ENCODE measurements around the gene GYG2.

DNA sequence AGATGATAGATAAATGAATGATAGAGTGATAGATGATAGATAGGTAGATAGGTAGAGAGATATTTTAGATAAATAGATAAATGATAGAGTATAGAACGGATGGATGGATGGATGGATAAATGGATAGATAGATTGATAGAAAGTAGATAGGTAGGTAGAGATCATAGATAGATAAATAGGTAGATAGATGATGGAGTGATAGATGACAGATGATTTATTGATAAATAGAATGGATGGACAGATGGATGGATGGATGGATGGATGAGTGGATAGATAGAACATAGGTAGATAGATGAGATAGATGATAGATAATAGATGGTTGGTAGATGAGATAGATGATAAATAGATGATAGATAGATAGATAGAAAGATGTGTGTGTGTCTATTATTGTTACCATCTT is 50.9 kb downstream of the GYG2 start:
- no peak for TF ChIP-seq POLR2A (IDR thresholded peaks at IDR 0.05)
- TF ChIP-seq, protein P1, sequence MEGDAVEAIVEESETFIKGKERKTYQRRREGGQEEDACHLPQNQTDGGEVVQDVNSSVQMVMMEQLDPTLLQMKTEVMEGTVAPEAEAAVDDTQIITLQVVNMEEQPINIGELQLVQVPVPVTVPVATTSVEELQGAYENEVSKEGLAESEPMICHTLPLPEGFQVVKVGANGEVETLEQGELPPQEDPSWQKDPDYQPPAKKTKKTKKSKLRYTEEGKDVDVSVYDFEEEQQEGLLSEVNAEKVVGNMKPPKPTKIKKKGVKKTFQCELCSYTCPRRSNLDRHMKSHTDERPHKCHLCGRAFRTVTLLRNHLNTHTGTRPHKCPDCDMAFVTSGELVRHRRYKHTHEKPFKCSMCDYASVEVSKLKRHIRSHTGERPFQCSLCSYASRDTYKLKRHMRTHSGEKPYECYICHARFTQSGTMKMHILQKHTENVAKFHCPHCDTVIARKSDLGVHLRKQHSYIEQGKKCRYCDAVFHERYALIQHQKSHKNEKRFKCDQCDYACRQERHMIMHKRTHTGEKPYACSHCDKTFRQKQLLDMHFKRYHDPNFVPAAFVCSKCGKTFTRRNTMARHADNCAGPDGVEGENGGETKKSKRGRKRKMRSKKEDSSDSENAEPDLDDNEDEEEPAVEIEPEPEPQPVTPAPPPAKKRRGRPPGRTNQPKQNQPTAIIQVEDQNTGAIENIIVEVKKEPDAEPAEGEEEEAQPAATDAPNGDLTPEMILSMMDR (IDR thresholded peaks at IDR 0.05) = no peak
- TF ChIP-seq POLR2AphosphoS5 (IDR thresholded peaks at IDR 0.05) = no peak
- no peak for TF ChIP-seq EP300 (IDR thresholded peaks at IDR 0.05)
